ENCODE results near the gene TGFBR3. TPM values are rescaled to one million over a fixed set of nuclear protein-coding genes. Genes with fewer than 3 reads are reported as not detected.

Gene TGFBR3
- total and polyA plus RNA-seq, 2 of the 4 experiments (the other 2 are of a cell fraction) = 3.0 to 11.3 TPM

GRCh38 chr1:91689641-91690481, 196.1 kb downstream of the TGFBR3 start (continued):
- TF ChIP-seq, protein P1, sequence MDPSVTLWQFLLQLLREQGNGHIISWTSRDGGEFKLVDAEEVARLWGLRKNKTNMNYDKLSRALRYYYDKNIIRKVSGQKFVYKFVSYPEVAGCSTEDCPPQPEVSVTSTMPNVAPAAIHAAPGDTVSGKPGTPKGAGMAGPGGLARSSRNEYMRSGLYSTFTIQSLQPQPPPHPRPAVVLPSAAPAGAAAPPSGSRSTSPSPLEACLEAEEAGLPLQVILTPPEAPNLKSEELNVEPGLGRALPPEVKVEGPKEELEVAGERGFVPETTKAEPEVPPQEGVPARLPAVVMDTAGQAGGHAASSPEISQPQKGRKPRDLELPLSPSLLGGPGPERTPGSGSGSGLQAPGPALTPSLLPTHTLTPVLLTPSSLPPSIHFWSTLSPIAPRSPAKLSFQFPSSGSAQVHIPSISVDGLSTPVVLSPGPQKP (IDR thresholded peaks at IDR 0.05; ENCODE audit: borderline replicate concordance, low read depth, low read length) = no peak

- Histone ChIP-seq H3K23ac (ENCODE audit: low read depth, low read length) (no peak overlapping the region), H3K4me1 (ENCODE audit: control insufficient read depth, insufficient read depth, low read length) (peaks cover 9% of the 10 kb centered on the region; the same call in 1 of the 2 replicates), H2AK5ac (ENCODE audit: low read depth, low read length) (no peak overlapping the region), H4K8ac (ENCODE audit: low read depth in 2 of 2, low read length in 2 of 2) (no peak overlapping the region), H3K4ac (ENCODE audit: low read depth, low read length) (no peak overlapping the region), H4K20me1 (ENCODE audit: insufficient read depth, low read length) (no peaks in the 10 kb centered on the region), H4K5ac (ENCODE audit: low read depth, low read length) (no peak overlapping the region), H4K91ac (ENCODE audit: insufficient read depth, low read depth, low read length) (no peak overlapping the region), H2AK9ac (replicated peaks; ENCODE audit: low read depth, low read length, poor library complexity) (no peak overlapping the region), H2AFZ (replicated peaks; ENCODE audit: low read length, poor library complexity) (no peak overlapping the region), H3K14ac (replicated peaks; ENCODE audit: low read depth, low read length) (no peak overlapping the region), H3K79me1 (ENCODE audit: low read depth in 1 of 2, low read length in 2 of 2) (no peaks in the 10 kb centered on the region), H3K9ac (ENCODE audit: low read depth, low read length) (no peak overlapping the region), H2BK120ac (ENCODE audit: low read depth, low read length) (no peak overlapping the region), H3K27me3 (ENCODE audit: control insufficient read depth, insufficient read depth, low read length) (no peaks in the 10 kb centered on the region), H3K56ac (ENCODE audit: extremely low read depth, insufficient read depth, low read length) (no peak overlapping the region), H3K27ac (ENCODE audit: insufficient read depth, low read length) (no peak overlapping the region), H2BK5ac (ENCODE audit: low read depth, low read length, poor library complexity, severe bottlenecking) (no peak overlapping the region), H2BK15ac (ENCODE audit: low read depth, low read length) (no peak overlapping the region), H3K9me1 (ENCODE audit: insufficient read depth, low read length) (no peaks in the 10 kb centered on the region), H3K4me2 (ENCODE audit: low read depth, low read length) (no peak overlapping the region), H3K18ac (ENCODE audit: low read depth, low read length) (no peak overlapping the region), H3K9me3 (ENCODE audit: control insufficient read depth, insufficient read depth, low read length) (no peaks in the 10 kb centered on the region), H3K4me3 (ENCODE audit: insufficient read depth, low read depth, low read length) (no peak overlapping the region), H2BK20ac (ENCODE audit: low read depth, low read length) (no peak overlapping the region), H3K36me3 (ENCODE audit: control insufficient read depth, insufficient read depth, low read length) (peaks cover 8% of the 10 kb centered on the region)
- ChIA-PET CTCF (no interaction called here), POLR2A (ENCODE audit: unreplicated experiment) (no interaction called here)
- no CpG with 5 or more reads among the region's 1 CpG for WGBS, 2 experiments (ENCODE audit: extremely low coverage in 2 of 2, insufficient read length in 1 of 2)
- no TSS peak for BruUV-seq (replicated peaks)
- ATAC-seq (ENCODE audit: low read depth) (no peak), DNase-seq (no peak)
- dilution Hi-C loops (cut with HindIII; ENCODE audit: low sequenced_read_pairs, unreplicated experiment) = no loop called here
- in situ Hi-C loops (cut with MboI; ENCODE audit: low sequenced_read_pairs) = no loop called here
- intact Hi-C loops (cut with micrococcal nuclease) = no loop called here
- no peak for TF ChIP-seq BHLHE40 (IDR thresholded peaks at IDR 0.05; ENCODE audit: low read depth, low read length)
- no peak for TF ChIP-seq CTCF (conservative IDR thresholded peaks at IDR 0.05; ENCODE audit: low read depth, low read length)
- no peak for TF ChIP-seq USF2 (IDR thresholded peaks at IDR 0.05; ENCODE audit: low read depth, low read length)
- TF ChIP-seq RCOR1 (IDR thresholded peaks at IDR 0.05; ENCODE audit: insufficient replicate concordance, low read length) = no peak
- no peak for TF ChIP-seq CEBPB (IDR thresholded peaks at IDR 0.05; ENCODE audit: low read depth, low read length)
- TF ChIP-seq MXI1 (IDR thresholded peaks at IDR 0.05; ENCODE audit: borderline replicate concordance, low read depth, low read length) = no peak
- no peak for TF ChIP-seq MAZ (IDR thresholded peaks at IDR 0.05; ENCODE audit: borderline replicate concordance, low read depth, low read length)
- TF ChIP-seq MAFK (IDR thresholded peaks at IDR 0.05; ENCODE audit: low read depth, low read length) = no peak
- no peak for TF ChIP-seq RFX5 (IDR thresholded peaks at IDR 0.05; ENCODE audit: low read depth, low read length)
- no peak for TF ChIP-seq FOS (IDR thresholded peaks at IDR 0.05; ENCODE audit: low read depth, low read length)
Observed at GRCh38 chr1:91687452-91687851, 198.5 kb downstream of the TGFBR3 start.
